Fibroblast of the conjunctiva (primary cell): ENCODE measurements around the gene HTR4.
A peak's percentile ranks its signal among the peaks of the same experiment; 100 is the strongest.
"Not testable (repeated sequence)": the region's sequence is repeated elsewhere in the genome, so short reads cannot be mapped to it uniquely, and the experiment has no call there.

Experiments
- DNase-seq: peaks from one replicate; pipeline ENCODE4 v3.0.0-alpha.2; 2010; ENCODE audit warnings: low read depth

HTR4 gene

GRCh38 chr5:148653836-148654781 is at the start of gene HTR4:
Gene HTR4 (minus strand): TSS chr5:148654527. CDS start chr5:148637014, 17,513 bp downstream.
- no peak for DNase-seq

- DNase-seq = no peak
Observed at GRCh38 chr5:148702019-148702596, 47.8 kb upstream of the HTR4 start.

GRCh38 chr5:148699028-148699427 is 44.7 kb upstream of the HTR4 start:
- no peak for DNase-seq

- no peak for DNase-seq
Observed at GRCh38 chr5:148697809-148698196, 43.5 kb upstream of the HTR4 start.

GRCh38 chr5:148697180-148697808 is 43.0 kb upstream of the HTR4 start:
- no peak for DNase-seq

GRCh38 chr5:148696187-148697036 is 42.1 kb upstream of the HTR4 start:
- no peak for DNase-seq

GRCh38 chr5:148690945-148691344 is 36.6 kb upstream of the HTR4 start:
- no peak for DNase-seq

- DNase-seq = no peak
Observed at GRCh38 chr5:148688787-148689186, 34.5 kb upstream of the HTR4 start.

- DNase-seq = no peak
Observed at GRCh38 chr5:148687871-148688270, 33.5 kb upstream of the HTR4 start.

GRCh38 chr5:148687427-148687826 is 33.1 kb upstream of the HTR4 start:
- DNase-seq = no peak

- DNase-seq = no peak
Observed at GRCh38 chr5:148686660-148687059, 32.3 kb upstream of the HTR4 start.

- DNase-seq = peak; percentile 5
Observed at GRCh38 chr5:148685520-148686134, 31.3 kb upstream of the HTR4 start.

GRCh38 chr5:148684528-148684927 is 30.2 kb upstream of the HTR4 start:
- DNase-seq = no peak

- DNase-seq = no peak
Observed at GRCh38 chr5:148683651-148684050, 29.3 kb upstream of the HTR4 start.

- DNase-seq = no peak
Observed at GRCh38 chr5:148682058-148683026, 28.0 kb upstream of the HTR4 start.

- no peak for DNase-seq
Observed at GRCh38 chr5:148681157-148682057, 27.1 kb upstream of the HTR4 start.

- DNase-seq = not testable (repeated sequence)
Observed at GRCh38 chr5:148673704-148674103, 19.4 kb upstream of the HTR4 start.

- no peak for DNase-seq
Observed at GRCh38 chr5:148666353-148666752, 12.0 kb upstream of the HTR4 start.

GRCh38 chr5:148665431-148665830 is 11.1 kb upstream of the HTR4 start:
- no peak for DNase-seq
